ENCODE results near the gene SPEG. TPM values are rescaled to one million over a fixed set of nuclear protein-coding genes. Genes with fewer than 3 reads are reported as not detected.

SPEG gene
- total RNA-seq, 2 donors from 2014 or later: 2.2 to 2.8 TPM

DNA sequence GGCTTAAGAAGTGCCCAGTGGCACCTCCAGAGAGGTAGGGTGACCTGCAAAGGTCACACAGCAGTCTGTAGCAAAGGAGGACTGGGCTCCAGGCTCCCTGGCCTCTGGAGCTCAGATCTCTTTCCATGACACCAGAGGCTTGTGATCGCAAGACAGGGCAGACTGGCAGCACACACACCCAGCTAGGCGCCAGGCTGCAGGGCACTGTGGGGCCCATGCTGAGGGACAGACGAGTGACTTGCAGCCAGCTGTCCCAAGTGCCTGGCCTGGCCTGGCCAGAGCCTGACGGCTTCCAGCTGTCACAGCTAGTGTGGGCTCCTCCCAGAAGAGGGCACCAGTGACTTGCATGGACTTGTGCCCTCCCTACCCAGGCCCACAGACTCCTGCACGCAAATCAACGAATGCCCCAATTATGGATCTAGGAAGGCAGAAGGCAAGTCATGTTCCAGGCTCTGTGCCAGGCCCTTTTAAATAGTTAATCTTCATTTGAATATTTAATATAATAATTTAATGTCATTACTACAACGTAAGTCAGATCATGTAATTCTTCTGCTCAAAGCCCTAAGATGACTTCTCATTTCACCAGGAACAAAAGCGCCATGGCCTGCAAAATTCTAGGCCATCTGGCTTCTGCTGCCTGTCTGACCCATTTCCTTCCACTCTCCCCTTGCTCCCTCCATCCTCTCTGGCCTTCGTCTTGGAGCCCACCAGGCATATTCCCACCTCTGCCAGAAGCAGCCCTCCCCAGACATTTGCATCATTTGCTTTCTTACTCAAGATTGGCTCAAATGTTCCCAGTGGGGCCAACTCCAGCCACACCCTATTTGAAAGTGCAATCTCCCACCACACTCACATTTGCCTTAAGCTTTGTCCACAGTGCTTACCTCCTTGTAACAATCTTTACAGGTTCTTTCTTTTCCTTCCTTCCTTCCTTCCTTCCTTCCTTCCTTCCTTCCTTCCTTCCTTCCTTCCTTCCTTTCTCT, 3.7 kb upstream of the SPEG start:
- Mint-ChIP-seq H3K27ac (no peak overlapping the region), H3K9me3 (no peaks in the 10 kb centered on the region), H3K36me3 (no peaks in the 10 kb centered on the region)
- DNase-seq (ENCODE audit: low spot score in 2 of 2) (no peak), ATAC-seq (peak in 1 of 2 donors; percentile 41)

GRCh38 chr2:219433666-219434467, 776 bp upstream of the SPEG start:
- DNase-seq (ENCODE audit: low spot score in 2 of 2) (peak in 1 of 2 donors; percentile 64), ATAC-seq (peak; percentile 34 to 71)
- Mint-ChIP-seq H3K36me3 (no peaks in the 10 kb centered on the region), H3K27ac (no peak overlapping the region), H3K9me3 (no peaks in the 10 kb centered on the region)

- Mint-ChIP-seq H3K27ac (no peak overlapping the region), H3K36me3 (no peaks in the 10 kb centered on the region), H3K9me3 (no peaks in the 10 kb centered on the region)
- DNase-seq (ENCODE audit: low spot score in 2 of 2) (no peak), ATAC-seq (no peak)
These were observed 250 bp upstream of the SPEG start for GRCh38 chr2:219434468-219434717.

DNA sequence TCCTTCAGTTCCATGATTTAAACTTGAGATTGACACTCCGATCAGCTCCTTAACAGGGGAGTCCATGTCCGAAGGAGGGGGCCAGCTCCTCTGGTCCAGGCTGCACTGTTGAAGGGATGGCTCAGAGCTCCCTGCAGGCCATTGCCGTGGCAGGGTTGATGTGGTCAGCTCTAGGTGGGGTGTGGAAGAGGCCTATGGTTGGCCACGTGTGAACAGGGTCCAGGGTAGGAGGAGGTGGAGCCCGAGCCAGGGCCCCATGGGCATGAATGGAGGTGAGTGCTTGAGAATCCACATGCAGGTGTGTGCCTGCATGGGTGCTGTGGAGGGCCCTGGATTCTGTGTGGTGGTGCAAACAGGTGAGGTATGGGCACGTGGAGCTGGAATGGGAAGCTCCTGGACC, 1.1 kb downstream of the SPEG start:
- DNase-seq (ENCODE audit: low spot score in 2 of 2) (no peak), ATAC-seq (no peak)
- Mint-ChIP-seq H3K27ac (no peak overlapping the region), H3K9me3 (no peaks in the 10 kb centered on the region), H3K36me3 (no peaks in the 10 kb centered on the region)

- no peak for ATAC-seq
- no peak for DNase-seq (ENCODE audit: low spot score in 2 of 2)
- Mint-ChIP-seq H3K36me3 (no peaks in the 10 kb centered on the region), H3K9me3 (no peaks in the 10 kb centered on the region), H3K27ac (no peak overlapping the region)
These were observed 1.8 kb downstream of the SPEG start for GRCh38 chr2:219436491-219436890.

- ATAC-seq: no peak
- no peak for DNase-seq (ENCODE audit: low spot score in 2 of 2)
- Mint-ChIP-seq H3K36me3 (no peaks in the 10 kb centered on the region), H3K9me3 (no peaks in the 10 kb centered on the region), H3K27ac (no peak overlapping the region)
These were observed 2.5 kb downstream of the SPEG start for GRCh38 chr2:219437141-219437540.

DNA sequence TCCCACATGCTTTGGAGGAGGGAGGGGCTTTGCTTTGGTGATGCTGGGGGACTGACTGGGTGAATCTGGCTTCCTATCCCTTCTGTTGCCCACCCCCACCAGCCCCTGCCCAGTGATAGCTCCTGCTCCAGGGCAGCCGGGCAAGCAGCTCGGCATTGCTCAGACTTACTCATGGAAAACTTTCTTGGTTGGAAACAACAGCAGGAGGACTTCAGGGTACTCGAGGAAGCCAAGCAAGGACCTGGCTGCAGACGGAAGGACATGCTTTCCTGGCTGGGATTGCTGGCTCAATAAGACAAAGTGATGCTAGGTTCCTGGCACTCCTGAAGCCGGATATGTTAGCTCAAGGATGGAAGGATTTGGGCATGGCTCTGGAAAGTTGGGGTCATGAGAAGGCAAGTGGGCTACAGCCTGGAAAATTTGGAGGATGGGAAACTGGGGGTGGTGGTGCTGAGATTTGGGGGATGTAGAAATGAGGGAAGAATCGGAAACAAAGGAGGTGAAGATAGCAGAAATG, 3.1 kb downstream of the SPEG start:
- H3K27ac Mint-ChIP-seq: no peak overlapping the region
- no peaks in the 10 kb centered on the region for H3K36me3 Mint-ChIP-seq
- H3K9me3 Mint-ChIP-seq: no peaks in the 10 kb centered on the region
- no peak for DNase-seq (ENCODE audit: low spot score in 2 of 2)
- ATAC-seq: no peak

GRCh38 chr2:219438453-219438852, 3.8 kb downstream of the SPEG start:
- H3K36me3 Mint-ChIP-seq: no peaks in the 10 kb centered on the region
- no peak overlapping the region for H3K27ac Mint-ChIP-seq
- ATAC-seq (no peak), DNase-seq (ENCODE audit: low spot score in 2 of 2) (no peak)
- H3K9me3 Mint-ChIP-seq: no peaks in the 10 kb centered on the region

DNA sequence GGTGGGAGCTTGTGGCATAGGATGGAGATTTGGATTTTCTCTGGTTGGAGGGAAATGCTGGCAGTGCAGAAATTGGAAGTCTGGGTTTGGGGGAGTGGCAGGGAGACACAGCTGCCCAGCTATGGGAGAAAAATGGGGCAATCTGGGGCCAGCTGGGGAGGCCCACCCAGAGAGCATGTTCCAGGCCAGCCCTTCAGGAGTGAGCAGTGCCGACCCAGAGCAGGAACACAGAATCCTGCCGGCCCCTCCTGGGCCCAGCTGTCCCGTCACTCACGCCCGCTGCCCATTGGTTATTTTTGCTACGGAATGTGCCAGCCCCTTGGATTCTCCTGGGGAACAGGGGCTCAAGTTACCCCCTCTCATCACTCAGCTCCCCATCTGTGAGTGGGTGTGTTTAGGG, 4.9 kb downstream of the SPEG start:
- no peak for ATAC-seq
- no peaks in the 10 kb centered on the region for H3K9me3 Mint-ChIP-seq
- H3K36me3 Mint-ChIP-seq: no peaks in the 10 kb centered on the region
- no peak for DNase-seq (ENCODE audit: low spot score in 2 of 2)
- no peak overlapping the region for H3K27ac Mint-ChIP-seq

- no peak for DNase-seq (ENCODE audit: low spot score in 2 of 2)
- Mint-ChIP-seq H3K36me3 (no peaks in the 10 kb centered on the region), H3K9me3 (no peaks in the 10 kb centered on the region), H3K27ac (no peak overlapping the region)
- peak; percentile 36 to 55 for ATAC-seq
These were observed 6.0 kb downstream of the SPEG start for GRCh38 chr2:219440388-219441256.

DNA sequence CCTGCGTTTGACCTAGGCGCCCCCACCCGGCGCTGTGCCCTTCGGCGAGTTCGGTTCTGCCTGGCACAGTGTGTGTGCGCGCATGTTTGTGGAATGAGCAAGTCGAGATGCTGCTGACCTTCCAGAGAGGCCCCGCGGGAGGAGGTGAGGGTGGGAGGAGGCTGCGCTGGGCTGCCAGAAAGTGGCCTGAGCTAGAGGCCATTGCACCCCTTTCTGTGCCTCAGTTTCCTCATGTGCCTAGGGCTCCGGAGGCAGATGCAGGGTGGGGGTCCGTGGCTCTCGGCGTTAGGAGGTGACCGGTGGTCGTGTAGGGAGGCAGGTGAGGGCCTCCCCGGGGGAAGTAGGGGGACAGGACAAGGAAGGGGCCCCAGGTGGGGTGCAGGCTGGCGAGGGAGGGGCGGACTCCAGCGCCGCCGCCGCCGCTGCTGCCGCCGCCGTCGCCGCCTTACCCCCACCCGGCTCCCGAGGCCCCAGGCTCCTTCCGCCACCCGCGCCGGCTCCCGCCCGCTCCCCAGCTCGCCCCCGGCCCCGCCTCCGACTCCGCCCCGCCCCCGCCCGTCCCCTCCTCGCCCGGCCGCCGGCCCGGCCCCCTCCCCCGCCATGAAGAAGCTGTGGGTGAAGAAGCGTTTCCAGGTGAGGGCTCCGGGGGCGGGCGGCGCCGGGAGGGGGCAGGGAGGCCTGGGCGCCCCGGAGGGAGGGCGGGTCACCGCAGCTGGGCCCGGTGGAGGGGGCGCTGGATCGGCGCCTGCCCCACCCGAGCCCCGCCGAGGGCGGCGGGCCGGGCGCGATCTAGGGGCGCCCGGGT, 7.0 kb downstream of the SPEG start:
- peak; percentile 63 to 70 for ATAC-seq

GRCh38 chr2:219442256-219443015, 7.8 kb downstream of the SPEG start:
- ATAC-seq (no peak), DNase-seq (ENCODE audit: low spot score in 2 of 2) (no peak)
- peak overlapping the region in 1 of 2 donors; percentile 30 for H3K27ac Mint-ChIP-seq
- H3K36me3 Mint-ChIP-seq: no peaks in the 10 kb centered on the region
- H3K9me3 Mint-ChIP-seq: no peaks in the 10 kb centered on the region

More for the DNA sequence above, 7.0 kb downstream of the SPEG start:
- Mint-ChIP-seq H3K36me3 (no peaks in the 10 kb centered on the region), H3K9me3 (no peaks in the 10 kb centered on the region), H3K27ac (peak overlapping the region in 1 of 2 donors; percentile 52)
- peak in 1 of 2 donors; percentile 36 for DNase-seq (ENCODE audit: low spot score in 2 of 2)

- no peak for ATAC-seq
- H3K27ac Mint-ChIP-seq: no peak overlapping the region
These were observed 8.5 kb downstream of the SPEG start for GRCh38 chr2:219443016-219443696.

DNA sequence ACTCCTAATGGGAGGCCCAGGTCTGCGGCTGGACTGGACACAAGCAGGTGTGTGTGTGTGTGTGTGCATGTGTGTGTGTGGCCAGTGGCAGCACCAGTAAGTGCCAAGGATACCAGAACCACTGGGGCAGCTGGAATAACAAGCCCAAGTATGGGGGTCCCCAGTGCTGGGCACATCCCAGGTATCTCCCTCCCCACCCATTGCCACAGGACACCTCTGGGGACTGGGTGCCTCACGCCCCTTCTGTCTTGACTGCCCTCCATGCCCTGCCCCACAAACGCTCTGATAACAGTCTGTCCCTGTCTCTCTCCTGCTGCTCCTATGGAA, 9.0 kb downstream of the SPEG start:
- H3K36me3 Mint-ChIP-seq: no peaks in the 10 kb centered on the region
- ATAC-seq (no peak), DNase-seq (ENCODE audit: low spot score in 2 of 2) (no peak)

More at GRCh38 chr2:219443016-219443696, 8.5 kb downstream of the SPEG start:
- H3K36me3 Mint-ChIP-seq: no peaks in the 10 kb centered on the region
- H3K9me3 Mint-ChIP-seq: no peaks in the 10 kb centered on the region
- DNase-seq (ENCODE audit: low spot score in 2 of 2): no peak

GRCh38 chr2:219444566-219445091, 10.0 kb downstream of the SPEG start:
- Mint-ChIP-seq H3K36me3 (no peaks in the 10 kb centered on the region), H3K9me3 (no peaks in the 10 kb centered on the region), H3K27ac (no peak overlapping the region)
- DNase-seq (ENCODE audit: low spot score in 2 of 2): no peak
- no peak for ATAC-seq

More for the DNA sequence above, 9.0 kb downstream of the SPEG start:
- Mint-ChIP-seq H3K9me3 (no peaks in the 10 kb centered on the region), H3K27ac (no peak overlapping the region)
